Measurements from ENCODE around the gene PGAP6.

DNA sequence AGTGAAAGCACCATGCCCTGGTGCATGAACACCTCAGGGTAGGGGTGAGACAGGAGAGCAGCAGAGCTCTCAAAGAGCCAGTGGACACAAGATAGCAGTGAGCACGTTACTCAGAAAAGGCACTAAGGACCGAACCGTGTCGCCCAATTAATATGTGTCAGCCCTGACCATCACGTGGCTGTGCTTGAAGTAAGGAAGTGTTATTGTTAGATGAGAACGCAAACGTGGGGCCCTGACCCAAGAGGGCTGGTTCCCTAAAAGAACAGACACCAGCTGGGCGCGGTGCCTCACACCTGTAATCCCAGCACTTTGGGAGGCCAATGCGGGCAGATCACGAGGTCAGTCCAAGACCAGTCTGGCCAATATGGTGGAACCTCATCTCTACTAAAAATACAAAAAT, 45.5 kb downstream of the PGAP6 start:
- TF ChIP-seq, protein P1, sequence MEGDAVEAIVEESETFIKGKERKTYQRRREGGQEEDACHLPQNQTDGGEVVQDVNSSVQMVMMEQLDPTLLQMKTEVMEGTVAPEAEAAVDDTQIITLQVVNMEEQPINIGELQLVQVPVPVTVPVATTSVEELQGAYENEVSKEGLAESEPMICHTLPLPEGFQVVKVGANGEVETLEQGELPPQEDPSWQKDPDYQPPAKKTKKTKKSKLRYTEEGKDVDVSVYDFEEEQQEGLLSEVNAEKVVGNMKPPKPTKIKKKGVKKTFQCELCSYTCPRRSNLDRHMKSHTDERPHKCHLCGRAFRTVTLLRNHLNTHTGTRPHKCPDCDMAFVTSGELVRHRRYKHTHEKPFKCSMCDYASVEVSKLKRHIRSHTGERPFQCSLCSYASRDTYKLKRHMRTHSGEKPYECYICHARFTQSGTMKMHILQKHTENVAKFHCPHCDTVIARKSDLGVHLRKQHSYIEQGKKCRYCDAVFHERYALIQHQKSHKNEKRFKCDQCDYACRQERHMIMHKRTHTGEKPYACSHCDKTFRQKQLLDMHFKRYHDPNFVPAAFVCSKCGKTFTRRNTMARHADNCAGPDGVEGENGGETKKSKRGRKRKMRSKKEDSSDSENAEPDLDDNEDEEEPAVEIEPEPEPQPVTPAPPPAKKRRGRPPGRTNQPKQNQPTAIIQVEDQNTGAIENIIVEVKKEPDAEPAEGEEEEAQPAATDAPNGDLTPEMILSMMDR (IDR thresholded peaks at IDR 0.05) = no peak
- no peak for TF ChIP-seq POLR2A (IDR thresholded peaks at IDR 0.05)

Measured in adrenal gland (tissue), 5 donors.